Liver (tissue), 3 donors: ENCODE data around the gene KCNJ10.

Experiments used
- CTCF ChIP-seq: fragments of 150-350 bp; IDR thresholded peaks from 2 replicates; pipeline ENCODE4 v1.5.1; 2017; ENCODE audit warnings: improper control_type of control experiment, low read depth, low read length; ENCODE audit not compliant: missing input control
- GABPA ChIP-seq, 2 donors: IDR thresholded peaks in 1 of 2; conservative IDR thresholded peaks in 1 of 2; 2 replicates each; pipeline ENCODE4 v1.6.1; 2016; ENCODE audit warnings: antibody characterized with exemption in 2 of 2, mild to moderate bottlenecking in 1 of 2, moderate library complexity in 1 of 2
- JUND ChIP-seq, 2 donors: IDR thresholded peaks; 2 replicates each; pipeline ENCODE4 v1.6.1; 2016; ENCODE audit warnings: antibody characterized with exemption in 2 of 2
- RXRA ChIP-seq, 2 donors: IDR thresholded peaks; 2 replicates each; pipeline ENCODE4 v1.6.1; 2017 to 2018; ENCODE audit warnings: antibody characterized with exemption in 2 of 2, mild to moderate bottlenecking in 1 of 2
- donor health status: healthy.
- donor health status: healthy.

- TF ChIP-seq JUND (IDR thresholded peaks at IDR 0.05) (peak in 1 of 2 donors; percentile 50), CTCF (no peak), GABPA (IDR thresholded peaks at IDR 0.05 in 1 of 2, conservative IDR thresholded peaks at IDR 0.05 in 1 of 2) (no peak), RXRA (IDR thresholded peaks at IDR 0.05) (peak in 1 of 2 donors; percentile 39)
Measured at GRCh38 chr1:160098852-160099561, 29.0 kb upstream of the KCNJ10 start.
